Panc1 (cell line): ENCODE results near the gene ARL5A. TPM values are rescaled to one million over a fixed set of nuclear protein-coding genes. Genes with fewer than 3 reads are reported as not detected.

ENCODE experiments used
- ATAC-seq: fragments of 200-7000 bp; cut with Tn5 transposase; 2 replicates; pipeline ENCODE4 v1.9.1; 2020; ENCODE audit warnings: mild to moderate bottlenecking, moderate library complexity
- BruUV-seq: library from RNA; stranded (reverse); fragments of 400-500 nt; replicated peaks from 2 replicates; lab custom pipeline; 2021; lab: Mats Ljungman, UMichigan
- CTCF ChIA-PET: fragments of 300-600 bp; sonication (Branson Sonifier 250); formaldehyde crosslinking; loops from one replicate; lab custom pipeline; 2022; ENCODE audit warnings: antibody characterized with exemption; lab: Charles Lee
- POLR2A ChIA-PET: fragments of 300-600 bp; sonication (Branson Sonifier 250); formaldehyde crosslinking; loops from one replicate; lab custom pipeline; 2022; ENCODE audit warnings: antibody characterized with exemption; lab: Charles Lee
- DNase-seq: peaks from one replicate; pipeline ENCODE4 v3.0.0-alpha.2; 2010; ENCODE audit warnings: low read depth, low spot score
- H3K27ac ChIP-seq: 2 replicates; pipeline ENCODE4 v1.5.1; 2011; ENCODE audit warnings: mild to moderate bottlenecking, low read length, inconsistent platforms
- H3K27me3 ChIP-seq: fragments of 200-500 bp; sonication (Bioruptor generic); 2 replicates; pipeline ENCODE4 v1.6.0; 2014; ENCODE audit warnings: low read length, inconsistent platforms; ENCODE audit not compliant: control insufficient read depth, insufficient read depth
- H3K36me3 ChIP-seq: fragments of 200-500 bp; sonication (Bioruptor generic); 2 replicates; pipeline ENCODE4 v1.5.1; 2014; ENCODE audit warnings: inconsistent platforms, mild to moderate bottlenecking, low read length, moderate library complexity; ENCODE audit not compliant: control insufficient read depth, insufficient read depth
- H3K4me1 ChIP-seq: 2 replicates; pipeline ENCODE4 v1.5.1; 2011; ENCODE audit warnings: inconsistent platforms, mild to moderate bottlenecking, low read length, moderate library complexity; ENCODE audit not compliant: control insufficient read depth, insufficient read depth
- H3K4me3 ChIP-seq, 2 experiments: 2 replicates each; pipeline ENCODE4 v1.5.1; 2011 to 2012; ENCODE audit warnings: low read depth in 2 of 2, low read length in 2 of 2, mild to moderate bottlenecking in 2 of 2, inconsistent platforms in 1 of 2, moderate library complexity in 1 of 2
- H3K9me3 ChIP-seq: fragments of 200-500 bp; sonication (Bioruptor generic); 2 replicates; pipeline ENCODE4 v1.5.1; 2014; ENCODE audit warnings: low read depth, mild to moderate bottlenecking, inconsistent platforms, low read length, moderate library complexity; ENCODE audit not compliant: control insufficient read depth, insufficient read depth
- CTCF ChIP-seq: fragments of 450-650 bp; IDR thresholded peaks from 2 replicates; pipeline ENCODE4 v1.5.1; 2017; ENCODE audit warnings: mild to moderate bottlenecking
- POLR2AphosphoS5 ChIP-seq: IDR thresholded peaks from 2 replicates; pipeline ENCODE4 v1.6.1; 2012; ENCODE audit warnings: mild to moderate bottlenecking, low read depth, low read length, moderate library complexity
- SIN3A ChIP-seq: IDR thresholded peaks from 2 replicates; pipeline ENCODE4 v1.6.1; 2012; ENCODE audit warnings: low read depth, mild to moderate bottlenecking, low read length, moderate library complexity, borderline replicate concordance; ENCODE audit not compliant: insufficient read depth
- TCF7L2 ChIP-seq: IDR thresholded peaks from 2 replicates; pipeline ENCODE4 v1.6.1; 2011; ENCODE audit warnings: mild to moderate bottlenecking, low read depth, low read length, inconsistent platforms
- in situ Hi-C: cut with HindIII; loops from 2 replicates; pipeline ENCODE4 v1.10.0; 2016; ENCODE audit warnings: low sequenced_read_pairs, low pct_unique_long_range_greater_than_20kb
- intact Hi-C: fragments of 100-400 bp; cut with micrococcal nuclease; formaldehyde crosslinking; loops from one replicate; pipeline ENCODE4 v1.10.0; 2022; ENCODE audit not compliant: unreplicated experiment
- total RNA-seq: library from RNA; stranded (reverse); gene quantifications from one replicate; pipeline ENCODE4 v1.2.1, GENCODE V29; 2021; ENCODE audit not compliant: unreplicated experiment
- TF ChIP-seq, protein P1 (sequence below), 2 experiments: IDR thresholded peaks; 2 replicates each; pipeline ENCODE4 v1.6.1; 2011 to 2012; ENCODE audit warnings: low read depth in 2 of 2, control low read depth in 1 of 2, low read length in 1 of 2, mild to moderate bottlenecking in 1 of 2, moderate library complexity in 1 of 2; ENCODE audit not compliant: insufficient read depth in 1 of 2

Gene ARL5A
- total RNA-seq, 1 experiment from 2014 or later: 47.5 TPM

- POLR2A ChIA-PET: no interaction called here
- Histone ChIP-seq H3K4me1 (no peaks in the 10 kb centered on the region), H3K4me3 (no peak overlapping the region), H3K27ac (no peak overlapping the region), H3K36me3 (no peaks in the 10 kb centered on the region), H3K27me3 (0 out of 2 replicates have a peak, but pooled peaks cover 2% of the 10 kb centered on the region), H3K9me3 (no peaks in the 10 kb centered on the region)
- TF ChIP-seq POLR2AphosphoS5: no peak
- TF ChIP-seq, protein P1, sequence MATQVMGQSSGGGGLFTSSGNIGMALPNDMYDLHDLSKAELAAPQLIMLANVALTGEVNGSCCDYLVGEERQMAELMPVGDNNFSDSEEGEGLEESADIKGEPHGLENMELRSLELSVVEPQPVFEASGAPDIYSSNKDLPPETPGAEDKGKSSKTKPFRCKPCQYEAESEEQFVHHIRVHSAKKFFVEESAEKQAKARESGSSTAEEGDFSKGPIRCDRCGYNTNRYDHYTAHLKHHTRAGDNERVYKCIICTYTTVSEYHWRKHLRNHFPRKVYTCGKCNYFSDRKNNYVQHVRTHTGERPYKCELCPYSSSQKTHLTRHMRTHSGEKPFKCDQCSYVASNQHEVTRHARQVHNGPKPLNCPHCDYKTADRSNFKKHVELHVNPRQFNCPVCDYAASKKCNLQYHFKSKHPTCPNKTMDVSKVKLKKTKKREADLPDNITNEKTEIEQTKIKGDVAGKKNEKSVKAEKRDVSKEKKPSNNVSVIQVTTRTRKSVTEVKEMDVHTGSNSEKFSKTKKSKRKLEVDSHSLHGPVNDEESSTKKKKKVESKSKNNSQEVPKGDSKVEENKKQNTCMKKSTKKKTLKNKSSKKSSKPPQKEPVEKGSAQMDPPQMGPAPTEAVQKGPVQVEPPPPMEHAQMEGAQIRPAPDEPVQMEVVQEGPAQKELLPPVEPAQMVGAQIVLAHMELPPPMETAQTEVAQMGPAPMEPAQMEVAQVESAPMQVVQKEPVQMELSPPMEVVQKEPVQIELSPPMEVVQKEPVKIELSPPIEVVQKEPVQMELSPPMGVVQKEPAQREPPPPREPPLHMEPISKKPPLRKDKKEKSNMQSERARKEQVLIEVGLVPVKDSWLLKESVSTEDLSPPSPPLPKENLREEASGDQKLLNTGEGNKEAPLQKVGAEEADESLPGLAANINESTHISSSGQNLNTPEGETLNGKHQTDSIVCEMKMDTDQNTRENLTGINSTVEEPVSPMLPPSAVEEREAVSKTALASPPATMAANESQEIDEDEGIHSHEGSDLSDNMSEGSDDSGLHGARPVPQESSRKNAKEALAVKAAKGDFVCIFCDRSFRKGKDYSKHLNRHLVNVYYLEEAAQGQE (IDR thresholded peaks at IDR 0.05; ENCODE audit: insufficient read depth in 1 of 2, low read depth in 2 of 2, low read length in 1 of 2): no peak
- in situ Hi-C loops (no loop called here), intact Hi-C loops (no loop called here)
- CTCF ChIA-PET: no interaction called here
- BruUV-seq: no TSS peak
- ATAC-seq (no peak), DNase-seq (no peak)
These were observed 33.0 kb upstream of the ARL5A start for GRCh38 chr2:151861174-151861573.

DNA sequence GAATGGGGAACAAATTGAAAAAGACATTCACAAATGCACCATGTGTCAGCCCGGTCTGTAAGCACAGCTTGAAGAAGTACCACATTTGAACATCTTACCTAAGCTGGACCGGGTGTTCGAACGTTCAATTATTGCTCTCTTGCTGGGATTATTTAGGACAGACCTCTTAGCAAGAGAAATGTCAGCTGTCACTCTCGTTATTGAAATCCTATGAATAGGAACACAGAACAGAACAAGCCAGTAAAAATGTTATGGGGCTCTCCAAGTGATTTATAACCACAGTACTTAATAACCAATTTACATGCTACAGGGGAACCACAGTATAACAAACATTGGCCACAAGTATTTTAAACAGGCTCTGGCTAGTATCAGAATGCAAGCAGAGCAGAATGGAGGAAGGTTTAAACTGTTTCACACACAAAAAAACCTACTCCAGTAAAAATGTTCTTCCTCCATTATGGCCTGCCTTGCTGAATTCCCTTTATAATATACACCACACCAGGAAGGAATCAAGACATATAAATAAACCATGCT is 32.5 kb upstream of the ARL5A start:
- no TSS peak for BruUV-seq
- TF ChIP-seq CTCF (no peak), SIN3A (no peak), TCF7L2 (no peak), POLR2AphosphoS5 (no peak)
- TF ChIP-seq, protein P1 (IDR thresholded peaks at IDR 0.05; ENCODE audit: insufficient read depth in 1 of 2, low read depth in 2 of 2, low read length in 1 of 2): no peak
- Histone ChIP-seq H3K27me3 (0 out of 2 replicates have a peak, but pooled peaks cover 2% of the 10 kb centered on the region), H3K27ac (no peak overlapping the region), H3K4me1 (no peaks in the 10 kb centered on the region), H3K4me3 (no peak overlapping the region), H3K9me3 (no peaks in the 10 kb centered on the region), H3K36me3 (no peaks in the 10 kb centered on the region)
- ATAC-seq (no peak), DNase-seq (no peak)
- in situ Hi-C loops (no loop called here), intact Hi-C loops (no loop called here)
- CTCF ChIA-PET: no interaction called here
- POLR2A ChIA-PET: no interaction called here
